PC-9 (cell line): ENCODE results near the gene VAV2. TPM values are rescaled to one million over a fixed set of nuclear protein-coding genes. Genes with fewer than 3 reads are reported as not detected.

Source experiments
- BruUV-seq: library from RNA; stranded (reverse); fragments of 400-500 nt; replicated peaks from 2 replicates; lab custom pipeline; 2021; lab: Mats Ljungman, UMichigan
- CTCF ChIA-PET: fragments of 300-600 bp; sonication (Branson Sonifier 250); formaldehyde crosslinking; loops from one replicate; lab custom pipeline; 2022; ENCODE audit warnings: antibody characterized with exemption; lab: Charles Lee
- POLR2A ChIA-PET: fragments of 300-600 bp; sonication (Branson Sonifier 250); formaldehyde crosslinking; loops from one replicate; lab custom pipeline; 2022; ENCODE audit warnings: antibody characterized with exemption; ENCODE audit not compliant: unreplicated experiment; lab: Charles Lee
- DNase-seq, 2 experiments: peaks; one replicate each; pipeline versions ENCODE4 v3.0.0 to v3.0.0-alpha.2; 2015 to 2022; ENCODE audit warnings: mixed read lengths in 1 of 2
- H2AFZ ChIP-seq: fragments of 200-600 bp; sonication (generic); 2 replicates; pipeline ENCODE4 v1.8.1; 2017; ENCODE audit warnings: antibody characterized with exemption
- H3F3A ChIP-seq: fragments of 200-600 bp; sonication (generic); 2 replicates; pipeline ENCODE4 v1.8.1; 2017; ENCODE audit warnings: antibody characterized with exemption, mild to moderate bottlenecking, low read depth; ENCODE audit not compliant: insufficient read depth
- H3K27ac ChIP-seq: fragments of 200-600 bp; sonication (generic); 2 replicates; pipeline ENCODE4 v1.6.1; 2016; ENCODE audit warnings: mixed run types
- H3K27me3 ChIP-seq: fragments of 200-600 bp; sonication (generic); 2 replicates; pipeline ENCODE4 v1.6.1; 2016; ENCODE audit warnings: low read depth, mixed run types; ENCODE audit not compliant: insufficient read depth
- H3K36me3 ChIP-seq: fragments of 200-600 bp; sonication (generic); 2 replicates; pipeline ENCODE4 v1.6.1; 2016; ENCODE audit warnings: low read depth, mixed run types
- H3K4me1 ChIP-seq: fragments of 200-600 bp; sonication (generic); replicated peaks from 2 replicates; pipeline ENCODE4 v1.6.1; 2016; ENCODE audit warnings: mixed run types; ENCODE audit not compliant: insufficient read depth
- H3K4me2 ChIP-seq: fragments of 200-600 bp; sonication (generic); 2 replicates; pipeline ENCODE4 v1.6.1; 2017; ENCODE audit warnings: mixed run types
- H3K4me3 ChIP-seq: fragments of 200-600 bp; sonication (generic); 2 replicates; pipeline ENCODE4 v1.6.1; 2016; ENCODE audit warnings: mixed run types
- H3K79me2 ChIP-seq: fragments of 200-600 bp; sonication (generic); 2 replicates; pipeline ENCODE4 v1.6.1; 2017; ENCODE audit warnings: low read depth, mixed run types
- H3K9me2 ChIP-seq: fragments of 200-600 bp; sonication (generic); 2 replicates; pipeline ENCODE4 v1.8.1; 2017; ENCODE audit warnings: mild to moderate bottlenecking; ENCODE audit not compliant: insufficient read depth
- H3K9me3 ChIP-seq: fragments of 200-600 bp; sonication (generic); 2 replicates; pipeline ENCODE4 v1.8.1; 2016; ENCODE audit warnings: low read depth; ENCODE audit not compliant: insufficient read depth
- H4K20me1 ChIP-seq: fragments of 200-600 bp; sonication (generic); 2 replicates; pipeline ENCODE4 v1.8.1; 2017; ENCODE audit not compliant: insufficient read depth
- CTCF ChIP-seq: fragments of 200-600 bp; sonication (generic); conservative IDR thresholded peaks from 2 replicates; pipeline ENCODE4 v1.6.1; 2017; ENCODE audit warnings: mixed run types, antibody characterized with exemption, mild to moderate bottlenecking, moderate library complexity
- EZH2 ChIP-seq: fragments of 200-600 bp; sonication (generic); IDR thresholded peaks from 2 replicates; pipeline ENCODE4 v1.8.0; 2017; ENCODE audit warnings: antibody characterized with exemption, low read depth
- intact Hi-C: fragments of 100-400 bp; cut with micrococcal nuclease; formaldehyde crosslinking; loops from one replicate; pipeline ENCODE4 v1.10.0; 2022; ENCODE audit not compliant: unreplicated experiment
- total RNA-seq: library from RNA; stranded (reverse); gene quantifications from 2 replicates; pipeline ENCODE4 v1.2.3, GENCODE V29; 2021

The VAV2 gene
- total RNA-seq, 1 experiment from 2014 or later = 36.5 TPM

DNA sequence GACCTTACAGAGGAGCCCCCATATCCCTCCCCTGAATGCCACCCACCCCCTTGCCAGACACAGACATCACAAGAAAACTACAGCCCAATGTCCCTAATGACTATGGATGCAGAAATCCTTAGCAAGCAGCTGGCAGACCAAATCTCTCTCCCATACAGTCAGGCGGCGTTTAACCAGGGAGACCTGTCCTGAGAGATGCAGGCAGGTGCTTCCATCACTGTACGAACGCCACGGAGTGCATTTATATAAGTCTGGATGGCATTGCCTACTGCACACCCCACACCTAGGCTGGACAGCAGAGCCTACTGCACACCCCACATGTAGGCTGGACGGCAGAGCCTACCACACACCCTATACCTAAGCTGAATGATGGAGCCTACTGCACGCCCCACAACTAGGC, 219.5 kb downstream of the VAV2 start:
- BruUV-seq = no TSS peak
- no peaks in the 10 kb centered on the region for H4K20me1 ChIP-seq
- H3K4me3 ChIP-seq = no peak overlapping the region
- no peak overlapping the region for H3K4me2 ChIP-seq
- H3K9me3 ChIP-seq = no peaks in the 10 kb centered on the region; the same call in 1 of the 2 replicates
- H3F3A ChIP-seq = no peaks in the 10 kb centered on the region
- H3K27ac ChIP-seq = no peak overlapping the region
- peaks cover 16% of the 10 kb centered on the region; the same call in 1 of the 2 replicates for H3K36me3 ChIP-seq
- H2AFZ ChIP-seq = no peak overlapping the region
- no peak for DNase-seq
- H3K79me2 ChIP-seq = no peaks in the 10 kb centered on the region
- TF ChIP-seq EZH2 (no peak), CTCF (no peak)
- H3K9me2 ChIP-seq = no peaks in the 10 kb centered on the region
- intact Hi-C loops = no loop called here
- H3K4me1 ChIP-seq = no peaks in the 10 kb centered on the region
- CTCF ChIA-PET = interaction anchor here (0.7 kb wide), 1 partner anchor 1034 kb away, joined by 4 read pairs; no protein-coding TSS in a partner anchor
- POLR2A ChIA-PET = no interaction called here
- no peaks in the 10 kb centered on the region for H3K27me3 ChIP-seq

DNA sequence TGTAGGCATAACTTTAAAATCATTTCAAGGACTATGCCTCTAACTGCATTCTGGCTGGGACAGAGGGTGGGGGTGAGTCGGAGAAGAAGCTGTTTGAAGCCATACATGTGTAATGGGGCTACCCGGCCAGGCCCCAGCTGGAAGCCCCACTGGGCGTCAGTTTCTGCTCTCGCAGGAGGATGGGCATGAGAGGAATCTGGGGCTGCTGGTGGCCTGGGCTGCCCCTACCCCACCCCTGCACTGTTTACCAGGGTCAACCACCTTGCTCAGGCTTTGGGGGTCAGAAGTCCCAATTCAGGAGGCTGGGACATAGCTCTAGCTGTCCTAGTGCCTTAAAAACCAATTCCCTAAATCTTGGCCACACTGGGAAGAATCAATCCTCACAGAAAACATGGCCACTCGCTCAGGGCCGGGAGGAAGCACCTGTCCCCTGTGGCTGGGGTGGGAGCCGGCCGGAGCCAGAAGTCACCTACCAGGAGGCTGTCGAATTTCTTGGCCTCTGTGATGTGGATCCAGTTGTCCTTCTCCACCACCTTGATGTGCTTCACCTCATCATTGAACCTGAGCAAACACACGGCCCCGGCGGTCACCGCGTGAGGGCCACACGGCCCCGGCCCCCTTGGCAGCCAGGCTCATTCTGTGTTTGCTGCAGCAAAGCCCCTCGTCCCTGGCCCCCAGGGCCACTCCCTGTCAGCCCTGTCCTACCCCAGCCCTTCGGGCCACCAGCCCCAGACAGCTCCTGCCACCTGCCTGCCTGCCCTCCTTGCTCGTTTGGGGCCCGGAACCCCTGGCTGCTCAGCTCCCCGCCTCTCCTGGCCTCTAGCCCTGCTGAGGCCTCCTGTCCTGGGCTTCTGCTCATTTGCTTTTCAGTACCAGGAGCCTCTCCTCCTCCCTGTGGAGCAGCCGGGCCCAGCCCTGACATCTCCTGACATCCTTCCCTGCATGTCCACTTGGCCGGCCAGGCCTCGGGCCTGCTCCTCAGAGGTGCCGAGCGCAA, 220.3 kb downstream of the VAV2 start:
- CTCF ChIA-PET = interaction anchor here (0.7 kb wide), 1 partner anchor 1034 kb away, joined by 4 read pairs; no protein-coding TSS in a partner anchor
- Histone ChIP-seq H3K9me3 (peaks cover 4% of the 10 kb centered on the region), H3K9me2 (no peaks in the 10 kb centered on the region), H3K4me2 (no peak overlapping the region), H3K27me3 (no peaks in the 10 kb centered on the region), H3K4me3 (no peak overlapping the region), H3K4me1 (no peaks in the 10 kb centered on the region), H3F3A (no peaks in the 10 kb centered on the region), H3K79me2 (no peaks in the 10 kb centered on the region), H2AFZ (no peak overlapping the region), H3K27ac (no peak overlapping the region), H4K20me1 (no peaks in the 10 kb centered on the region), H3K36me3 (peaks cover 16% of the 10 kb centered on the region; the same call in 1 of the 2 replicates)
- POLR2A ChIA-PET = no interaction called here
- TF ChIP-seq CTCF = no peak
- TF ChIP-seq EZH2 = no peak
- no TSS peak for BruUV-seq
- intact Hi-C loops = no loop called here
- DNase-seq = no peak

GRCh38 chr9:133770076-133770777, 221.9 kb downstream of the VAV2 start:
- CTCF ChIA-PET = interaction anchor here (0.6 to 1.1 kb wide), 3 partner anchors 12 to 260 kb away, joined by 3 to 9 read pairs (median 4); no protein-coding TSS in a partner anchor
- H3K79me2 ChIP-seq = no peaks in the 10 kb centered on the region
- H3K9me3 ChIP-seq = peaks cover 5% of the 10 kb centered on the region
- H3K27me3 ChIP-seq = no peaks in the 10 kb centered on the region
- no peak overlapping the region for H3K27ac ChIP-seq
- no peak overlapping the region for H2AFZ ChIP-seq
- peaks cover 16% of the 10 kb centered on the region; the same call in 1 of the 2 replicates for H3K36me3 ChIP-seq
- H3K4me3 ChIP-seq = no peak overlapping the region
- H3F3A ChIP-seq = no peaks in the 10 kb centered on the region; the same call in 1 of the 2 replicates
- no peak for DNase-seq
- no TSS peak for BruUV-seq
- no peaks in the 10 kb centered on the region for H4K20me1 ChIP-seq
- no peaks in the 10 kb centered on the region for H3K4me1 ChIP-seq
- POLR2A ChIA-PET = no interaction called here
- TF ChIP-seq EZH2 (no peak), CTCF (no peak)
- intact Hi-C loops = no loop called here
- no peaks in the 10 kb centered on the region for H3K9me2 ChIP-seq
- no peak overlapping the region for H3K4me2 ChIP-seq
